ENCODE measurements around the gene CDH18. TPM values are rescaled to one million over a fixed set of nuclear protein-coding genes. Genes with fewer than 3 reads are reported as not detected.

CDH18 gene
- total RNA-seq, 1 experiment from 2014 or later: 7.0 TPM

DNA sequence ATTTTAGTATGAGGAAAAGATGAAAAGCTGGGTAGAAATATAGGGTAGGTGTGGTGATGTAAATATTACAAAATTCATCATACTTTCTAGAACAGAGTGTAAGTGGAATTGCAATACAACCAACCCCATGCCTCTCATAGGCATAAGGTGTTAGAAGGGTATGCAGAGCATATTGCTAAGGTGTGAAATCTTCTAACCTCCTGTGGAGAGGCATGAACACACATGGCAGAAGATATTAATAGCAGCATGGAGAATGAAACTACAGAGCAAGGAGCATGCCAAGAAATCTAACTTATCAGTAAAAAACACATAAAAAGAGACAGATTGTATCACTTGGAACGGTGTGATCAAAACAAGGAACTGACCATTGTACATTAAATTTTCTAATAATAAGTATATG is 441.5 kb downstream of the CDH18 start:
- intact Hi-C loops (cut with micrococcal nuclease; ENCODE audit: unreplicated experiment) (no loop called here), in situ Hi-C loops (cut with HindIII; ENCODE audit: low pct_unique_long_range_greater_than_20kb, low sequenced_read_pairs) (no loop called here)
- POLR2A ChIA-PET: no interaction called here
- TF ChIP-seq SIN3A (IDR thresholded peaks at IDR 0.05; ENCODE audit: borderline replicate concordance, insufficient read depth, low read depth, low read length) (no peak), TCF7L2 (IDR thresholded peaks at IDR 0.05; ENCODE audit: low read depth, low read length) (no peak), POLR2AphosphoS5 (IDR thresholded peaks at IDR 0.05; ENCODE audit: low read depth, low read length) (no peak)
- TF ChIP-seq, protein P1, sequence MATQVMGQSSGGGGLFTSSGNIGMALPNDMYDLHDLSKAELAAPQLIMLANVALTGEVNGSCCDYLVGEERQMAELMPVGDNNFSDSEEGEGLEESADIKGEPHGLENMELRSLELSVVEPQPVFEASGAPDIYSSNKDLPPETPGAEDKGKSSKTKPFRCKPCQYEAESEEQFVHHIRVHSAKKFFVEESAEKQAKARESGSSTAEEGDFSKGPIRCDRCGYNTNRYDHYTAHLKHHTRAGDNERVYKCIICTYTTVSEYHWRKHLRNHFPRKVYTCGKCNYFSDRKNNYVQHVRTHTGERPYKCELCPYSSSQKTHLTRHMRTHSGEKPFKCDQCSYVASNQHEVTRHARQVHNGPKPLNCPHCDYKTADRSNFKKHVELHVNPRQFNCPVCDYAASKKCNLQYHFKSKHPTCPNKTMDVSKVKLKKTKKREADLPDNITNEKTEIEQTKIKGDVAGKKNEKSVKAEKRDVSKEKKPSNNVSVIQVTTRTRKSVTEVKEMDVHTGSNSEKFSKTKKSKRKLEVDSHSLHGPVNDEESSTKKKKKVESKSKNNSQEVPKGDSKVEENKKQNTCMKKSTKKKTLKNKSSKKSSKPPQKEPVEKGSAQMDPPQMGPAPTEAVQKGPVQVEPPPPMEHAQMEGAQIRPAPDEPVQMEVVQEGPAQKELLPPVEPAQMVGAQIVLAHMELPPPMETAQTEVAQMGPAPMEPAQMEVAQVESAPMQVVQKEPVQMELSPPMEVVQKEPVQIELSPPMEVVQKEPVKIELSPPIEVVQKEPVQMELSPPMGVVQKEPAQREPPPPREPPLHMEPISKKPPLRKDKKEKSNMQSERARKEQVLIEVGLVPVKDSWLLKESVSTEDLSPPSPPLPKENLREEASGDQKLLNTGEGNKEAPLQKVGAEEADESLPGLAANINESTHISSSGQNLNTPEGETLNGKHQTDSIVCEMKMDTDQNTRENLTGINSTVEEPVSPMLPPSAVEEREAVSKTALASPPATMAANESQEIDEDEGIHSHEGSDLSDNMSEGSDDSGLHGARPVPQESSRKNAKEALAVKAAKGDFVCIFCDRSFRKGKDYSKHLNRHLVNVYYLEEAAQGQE (IDR thresholded peaks at IDR 0.05; ENCODE audit: insufficient read depth in 1 of 2, low read depth in 2 of 2, low read length in 1 of 2): no peak
- TF ChIP-seq, protein P2, sequence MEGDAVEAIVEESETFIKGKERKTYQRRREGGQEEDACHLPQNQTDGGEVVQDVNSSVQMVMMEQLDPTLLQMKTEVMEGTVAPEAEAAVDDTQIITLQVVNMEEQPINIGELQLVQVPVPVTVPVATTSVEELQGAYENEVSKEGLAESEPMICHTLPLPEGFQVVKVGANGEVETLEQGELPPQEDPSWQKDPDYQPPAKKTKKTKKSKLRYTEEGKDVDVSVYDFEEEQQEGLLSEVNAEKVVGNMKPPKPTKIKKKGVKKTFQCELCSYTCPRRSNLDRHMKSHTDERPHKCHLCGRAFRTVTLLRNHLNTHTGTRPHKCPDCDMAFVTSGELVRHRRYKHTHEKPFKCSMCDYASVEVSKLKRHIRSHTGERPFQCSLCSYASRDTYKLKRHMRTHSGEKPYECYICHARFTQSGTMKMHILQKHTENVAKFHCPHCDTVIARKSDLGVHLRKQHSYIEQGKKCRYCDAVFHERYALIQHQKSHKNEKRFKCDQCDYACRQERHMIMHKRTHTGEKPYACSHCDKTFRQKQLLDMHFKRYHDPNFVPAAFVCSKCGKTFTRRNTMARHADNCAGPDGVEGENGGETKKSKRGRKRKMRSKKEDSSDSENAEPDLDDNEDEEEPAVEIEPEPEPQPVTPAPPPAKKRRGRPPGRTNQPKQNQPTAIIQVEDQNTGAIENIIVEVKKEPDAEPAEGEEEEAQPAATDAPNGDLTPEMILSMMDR (IDR thresholded peaks at IDR 0.05): no peak
- Histone ChIP-seq H3K4me3 (ENCODE audit: low read depth in 2 of 2, low read length in 2 of 2) (no peak overlapping the region), H3K36me3 (ENCODE audit: control insufficient read depth, insufficient read depth, low read length) (no peaks in the 10 kb centered on the region), H3K27ac (ENCODE audit: low read length) (no peak overlapping the region), H3K9me3 (ENCODE audit: control insufficient read depth, insufficient read depth, low read depth, low read length) (no peaks in the 10 kb centered on the region), H3K4me1 (ENCODE audit: control insufficient read depth, insufficient read depth, low read length) (no peaks in the 10 kb centered on the region), H3K27me3 (ENCODE audit: control insufficient read depth, insufficient read depth, low read length) (no peaks in the 10 kb centered on the region)
- CTCF ChIA-PET: no interaction called here
- DNase-seq (ENCODE audit: low read depth, low spot score) (no peak), ATAC-seq (no peak)
- no TSS peak for BruUV-seq (replicated peaks)

DNA sequence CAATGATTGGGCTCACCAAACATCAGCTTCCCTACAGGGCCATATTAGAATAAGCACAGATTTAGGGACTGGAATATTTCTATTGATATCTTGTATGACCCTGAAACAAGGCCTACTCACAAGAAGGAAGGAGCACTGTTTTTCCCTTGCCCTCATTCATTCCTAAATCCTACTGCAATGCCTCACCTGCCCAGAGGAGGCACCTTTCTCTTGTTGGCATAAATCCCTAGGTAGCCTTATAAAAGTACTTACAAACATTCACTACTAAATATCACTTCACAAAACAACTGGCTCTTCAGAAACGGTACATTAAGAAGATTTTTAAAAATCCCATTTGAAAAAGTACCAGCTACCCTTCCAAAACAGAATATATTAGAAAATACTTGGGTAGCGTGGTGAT is 449.4 kb downstream of the CDH18 start:
- DNase-seq (ENCODE audit: low read depth, low spot score) (no peak), ATAC-seq (no peak)
- Histone ChIP-seq H3K9me3 (ENCODE audit: control insufficient read depth, insufficient read depth, low read depth, low read length) (no peaks in the 10 kb centered on the region), H3K36me3 (ENCODE audit: control insufficient read depth, insufficient read depth, low read length) (no peaks in the 10 kb centered on the region), H3K27ac (ENCODE audit: low read length) (no peak overlapping the region), H3K4me3 (ENCODE audit: low read depth in 2 of 2, low read length in 2 of 2) (no peak overlapping the region), H3K27me3 (ENCODE audit: control insufficient read depth, insufficient read depth, low read length) (no peaks in the 10 kb centered on the region), H3K4me1 (ENCODE audit: control insufficient read depth, insufficient read depth, low read length) (no peaks in the 10 kb centered on the region)
- CTCF ChIA-PET: no interaction called here
- TF ChIP-seq, protein P2 (IDR thresholded peaks at IDR 0.05): no peak; the same call in 1 of the 2 replicates
- TF ChIP-seq TCF7L2 (IDR thresholded peaks at IDR 0.05; ENCODE audit: low read depth, low read length) (no peak), SIN3A (IDR thresholded peaks at IDR 0.05; ENCODE audit: borderline replicate concordance, insufficient read depth, low read depth, low read length) (no peak), POLR2AphosphoS5 (IDR thresholded peaks at IDR 0.05; ENCODE audit: low read depth, low read length) (no peak)
- TF ChIP-seq, protein P1 (IDR thresholded peaks at IDR 0.05; ENCODE audit: insufficient read depth in 1 of 2, low read depth in 2 of 2, low read length in 1 of 2): no peak
- in situ Hi-C loops (cut with HindIII; ENCODE audit: low pct_unique_long_range_greater_than_20kb, low sequenced_read_pairs) (no loop called here), intact Hi-C loops (cut with micrococcal nuclease; ENCODE audit: unreplicated experiment) (no loop called here)
- POLR2A ChIA-PET: no interaction called here
- BruUV-seq (replicated peaks): no TSS peak

Measured in Panc1 (cell line).